ENCODE results near the gene SLC12A2.

GRCh38 chr5:128154943-128155342, 71.4 kb downstream of the SLC12A2 start:
- TF ChIP-seq POLR2AphosphoS5 (IDR thresholded peaks at IDR 0.05; ENCODE audit: low read depth, low read length) (no peak), TAF1 (IDR thresholded peaks at IDR 0.05; ENCODE audit: borderline replicate concordance, insufficient read depth, low read length) (no peak), REST (IDR thresholded peaks at IDR 0.05; ENCODE audit: insufficient read depth in 1 of 2, low read depth in 2 of 2, low read length in 2 of 2) (no peak), FOXP2 (optimal IDR thresholded peaks at IDR 0.05; ENCODE audit: borderline replicate concordance, extremely low read depth, extremely low read length, insufficient read depth) (no peak), SIN3A (IDR thresholded peaks at IDR 0.05; ENCODE audit: borderline replicate concordance, insufficient read depth, low read length) (no peak)

Measured in PFSK-1 (cell line).